Measurements from ENCODE around the gene TRABD2B. TPM values are rescaled to one million over a fixed set of nuclear protein-coding genes. Genes with fewer than 3 reads are reported as not detected.

TRABD2B gene
- total and polyA plus RNA-seq, 2 of the 13 experiments (the other 11 are each of a cell fraction or from before 2014, with no cell fraction given): 0.04 TPM; not detected in 1

- TF ChIP-seq CTCF (CRISPR knock-in tag; IDR thresholded peaks at IDR 0.05) (0 out of 2 replicates have a peak, but pooled peaks have one; percentile 0), ZNF337 (CRISPR knock-in tag; IDR thresholded peaks at IDR 0.05; ENCODE audit: borderline replicate concordance, low read depth) (no peak), REST (IDR thresholded peaks at IDR 0.05; ENCODE audit: borderline replicate concordance in 1 of 2, low read depth in 1 of 2, low read length in 2 of 2) (no peak), ASH2L (IDR thresholded peaks at IDR 0.05; ENCODE audit: insufficient read length, low read depth, low read length) (peak; percentile 65), ZNF317 (CRISPR knock-in tag; IDR thresholded peaks at IDR 0.05) (no peak), DPF2 (CRISPR knock-in tag; IDR thresholded peaks at IDR 0.05; ENCODE audit: borderline replicate concordance, low read depth) (no peak), PAF1 (CRISPR knock-in tag; IDR thresholded peaks at IDR 0.05) (no peak), YY1 (IDR thresholded peaks at IDR 0.05; ENCODE audit: insufficient read depth, insufficient replicate concordance, low read depth, low read length) (peak; percentile 10), MYPOP (CRISPR knock-in tag; IDR thresholded peaks at IDR 0.05) (no peak), ELF3 (CRISPR knock-in tag; IDR thresholded peaks at IDR 0.05) (no peak), PATZ1 (CRISPR knock-in tag; IDR thresholded peaks at IDR 0.05) (0 out of 2 replicates have a peak, but pooled peaks have one; percentile 19), AGO2 (optimal IDR thresholded peaks at IDR 0.05; ENCODE audit: low read depth, low read length) (no peak), SNRNP70 (IDR thresholded peaks at IDR 0.05; ENCODE audit: low read depth, low read length) (no peak), TAF1 (CRISPR knock-in tag; IDR thresholded peaks at IDR 0.05) (no peak), FLYWCH1 (CRISPR knock-in tag; IDR thresholded peaks at IDR 0.05) (no peak)
Measured at GRCh38 chr1:47875831-47876586, 121.2 kb downstream of the TRABD2B start (continued).
